Psoas muscle (tissue), 8 donors: ENCODE results near the gene TMEM186. TPM values are rescaled to one million over a fixed set of nuclear protein-coding genes. Genes with fewer than 3 reads are reported as not detected.
"Not testable (repeated sequence)": the region's sequence is repeated elsewhere in the genome, so short reads cannot be mapped to it uniquely, and the experiment has no call there.

ENCODE experiments used
- ATAC-seq, 4 donors: fragments of 200-7000 bp; cut with Tn5 transposase; one replicate each; pipeline ENCODE4 v1.9.1; 2020; ENCODE audit warnings: moderate library complexity in 3 of 4, mild to moderate bottlenecking in 2 of 4
- DNase-seq, 2 donors: peaks; one replicate each; pipeline ENCODE4 v3.0.0-alpha.2; 2020
- H3K27ac ChIP-seq: fragments of 200-600 bp; one replicate; pipeline ENCODE4 v1.8.0; 2022
- H3K27me3 ChIP-seq, 3 donors: fragments of 200-600 bp in 1 of 3; one replicate each; pipeline versions ENCODE4 v1.6.1 to v1.8.0; 2013 to 2022; ENCODE audit warnings: low read length in 2 of 3, mild to moderate bottlenecking in 2 of 3, moderate library complexity in 1 of 3; ENCODE audit not compliant: insufficient read depth in 3 of 3
- H3K36me3 ChIP-seq, 2 donors: fragments of 200-600 bp in 1 of 2; one replicate each; pipeline versions ENCODE4 v1.6.1 to v1.8.0; 2013 to 2022; ENCODE audit warnings: low read depth in 1 of 2, mild to moderate bottlenecking in 1 of 2, moderate library complexity in 1 of 2; ENCODE audit not compliant: insufficient read depth in 1 of 2
- H3K4me1 ChIP-seq: fragments of 200-600 bp; one replicate; pipeline ENCODE4 v1.8.0; 2022
- H3K4me3 ChIP-seq: fragments of 200-600 bp; one replicate; pipeline ENCODE4 v1.8.0; 2022; ENCODE audit warnings: mild to moderate bottlenecking
- H3K9me3 ChIP-seq: fragments of 200-600 bp; one replicate; pipeline ENCODE4 v1.8.0; 2022
- WGBS, 3 donors: extraction: QIAGEN DNeasy Blood & Tissue Kit; methylation state at CpG; one replicate each; pipeline versions ENCODE4 v1.1.6 to v1.1.7; 2013; 5-methylcytosine and 5-hydroxymethylcytosine counted together
- intact Hi-C, 2 donors: fragments of 100-400 bp; cut with DNase I; formaldehyde crosslinking; loops; one replicate each; pipeline versions ENCODE4 v1.11.0 to v1.14.2; 2022
- polyA plus RNA-seq, 3 donors: library from polyadenylated mRNA; stranded (reverse); fragments of 200-250 nt; gene quantifications; one replicate each; pipeline ENCODE4 v1.2.3, GENCODE V29; 2013
- total RNA-seq, 4 donors: library from RNA; stranded (reverse); fragmentation: NEBNext Ultra II Directional in 2 of 4; extraction: Animal tissue kit (Norgen Biotek cat#: 25700) in 2 of 4; gene quantifications; one replicate each; pipeline versions ENCODE4 v1.2.1 to v1.2.4, GENCODE V29; 2021 to 2023
- TF ChIP-seq, protein P1 (sequence below): fragments of 200-600 bp; IDR thresholded peaks from one replicate; pipeline ENCODE4 v1.8.0; 2022; ENCODE audit warnings: antibody characterized with exemption
- donor health status: healthy with polysubstance abuse.
- donor health status: DM: no; HTN: no; CAD: no; lungs with moderate emphysema.
- donor health status: Bipolar disorder and iron deficiency.
- donor health status: healthy.
- donor health status: DM: yes; HTN: yes; CAD: no.
- donor health status: DM: no; HTN: no; CAD: no.
- donor health status: DM: no; HTN: no; CAD: no.
- donor health status: DM: yes; HTN: yes; CAD: no.

The TMEM186 gene
- total and polyA plus RNA-seq, 7 donors = 10.6 to 28.1 (median 14.4) TPM

- no peak for ATAC-seq
- peaks cover 4% of the 10 kb centered on the region for H3K4me1 ChIP-seq
- DNase-seq = no peak
- H3K36me3 ChIP-seq = peaks cover 24 to 88% of the 10 kb centered on the region in 2 donors
- TF ChIP-seq, protein P1, sequence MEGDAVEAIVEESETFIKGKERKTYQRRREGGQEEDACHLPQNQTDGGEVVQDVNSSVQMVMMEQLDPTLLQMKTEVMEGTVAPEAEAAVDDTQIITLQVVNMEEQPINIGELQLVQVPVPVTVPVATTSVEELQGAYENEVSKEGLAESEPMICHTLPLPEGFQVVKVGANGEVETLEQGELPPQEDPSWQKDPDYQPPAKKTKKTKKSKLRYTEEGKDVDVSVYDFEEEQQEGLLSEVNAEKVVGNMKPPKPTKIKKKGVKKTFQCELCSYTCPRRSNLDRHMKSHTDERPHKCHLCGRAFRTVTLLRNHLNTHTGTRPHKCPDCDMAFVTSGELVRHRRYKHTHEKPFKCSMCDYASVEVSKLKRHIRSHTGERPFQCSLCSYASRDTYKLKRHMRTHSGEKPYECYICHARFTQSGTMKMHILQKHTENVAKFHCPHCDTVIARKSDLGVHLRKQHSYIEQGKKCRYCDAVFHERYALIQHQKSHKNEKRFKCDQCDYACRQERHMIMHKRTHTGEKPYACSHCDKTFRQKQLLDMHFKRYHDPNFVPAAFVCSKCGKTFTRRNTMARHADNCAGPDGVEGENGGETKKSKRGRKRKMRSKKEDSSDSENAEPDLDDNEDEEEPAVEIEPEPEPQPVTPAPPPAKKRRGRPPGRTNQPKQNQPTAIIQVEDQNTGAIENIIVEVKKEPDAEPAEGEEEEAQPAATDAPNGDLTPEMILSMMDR = no peak
- no peaks in the 10 kb centered on the region for H3K27me3 ChIP-seq
- WGBS, 3 donors = 84 to 93% (median 88%) methylated on average over 6 of the region's 6 CpGs
- intact Hi-C loops = no loop called here
- H3K27ac ChIP-seq = no peak overlapping the region
- no peaks in the 10 kb centered on the region for H3K9me3 ChIP-seq
- H3K4me3 ChIP-seq = no peak overlapping the region
Measured at GRCh38 chr16:8804313-8804712, 6.9 kb upstream of the TMEM186 start.

DNA sequence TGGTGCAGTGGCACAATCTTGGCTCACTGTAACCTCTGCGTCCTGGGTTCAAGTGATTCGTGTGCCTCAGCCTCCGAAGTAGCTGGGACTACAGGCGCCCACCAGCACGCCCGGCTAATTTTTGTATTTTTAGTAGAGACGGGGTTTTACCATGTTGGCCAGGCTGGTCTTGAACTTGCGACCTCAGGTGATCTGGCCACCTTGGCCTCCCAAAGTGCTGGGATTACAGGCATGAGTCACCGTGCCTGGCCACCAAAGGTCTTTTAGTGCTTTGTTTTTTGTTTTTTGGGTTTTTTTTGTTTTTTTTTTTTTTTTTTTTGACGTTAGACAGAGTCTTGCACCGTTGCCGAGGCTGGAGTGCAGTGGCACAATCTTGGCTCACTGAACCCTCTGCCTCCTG lies 6.3 kb upstream of the TMEM186 start:
- ATAC-seq, DNase-seq: not testable (repeated sequence)

GRCh38 chr16:8801701-8802100 lies 4.3 kb upstream of the TMEM186 start:
- H3K27me3 ChIP-seq = no peaks in the 10 kb centered on the region
- ATAC-seq (no peak), DNase-seq (no peak)
- TF ChIP-seq, protein P1 = no peak
- no peak overlapping the region for H3K27ac ChIP-seq
- H3K36me3 ChIP-seq = peaks cover 20 to 62% of the 10 kb centered on the region in 2 donors
- H3K4me1 ChIP-seq = peaks cover 18% of the 10 kb centered on the region
- no peak overlapping the region for H3K4me3 ChIP-seq
- 94 to 97% (median 94%) methylated on average over 4 of the region's 4 CpGs for WGBS, 3 donors
- no peaks in the 10 kb centered on the region for H3K9me3 ChIP-seq
- intact Hi-C loops = no loop called here

More for the DNA sequence above, 6.3 kb upstream of the TMEM186 start:
- 88 to 95% (median 90%) methylated on average over 12 of the region's 12 CpGs for WGBS, 3 donors
- H3K27ac ChIP-seq, intact Hi-C loops, H3K4me1 ChIP-seq, H3K27me3 ChIP-seq, H3K9me3 ChIP-seq, H3K4me3 ChIP-seq: not testable (repeated sequence)
- H3K36me3 ChIP-seq = peaks cover 23 to 82% of the 10 kb centered on the region in 2 donors

DNA sequence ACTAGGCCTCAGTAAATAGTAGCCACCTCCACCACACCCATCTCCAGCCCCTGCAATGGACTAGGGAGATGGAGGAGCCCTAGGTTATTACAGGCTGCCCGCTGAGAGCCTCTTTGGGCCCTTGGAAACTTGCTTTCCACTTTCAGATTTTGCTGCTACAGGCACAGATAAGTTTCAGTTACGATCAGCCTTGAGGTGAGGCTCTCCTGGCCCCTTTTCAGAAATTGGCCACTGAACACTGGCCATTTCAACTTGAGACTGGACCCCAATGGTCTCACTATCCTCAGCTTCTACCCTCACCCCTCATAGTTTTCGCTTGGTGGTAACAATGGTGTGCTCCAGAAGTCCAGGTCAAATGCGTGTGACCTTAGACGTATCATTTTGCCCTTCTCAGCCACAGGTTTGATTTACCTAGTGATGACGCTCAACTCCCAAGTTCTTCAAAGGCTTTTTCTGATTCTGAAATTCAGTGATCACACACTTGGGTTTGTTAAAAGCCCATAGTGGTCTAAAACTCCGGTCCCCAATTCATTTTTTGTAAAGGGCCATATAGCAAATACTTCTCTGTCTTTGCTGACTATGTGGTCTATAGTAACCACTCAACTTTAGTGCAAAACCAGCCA lies 1.2 kb upstream of the TMEM186 start:
- Histone ChIP-seq H3K9me3 (no peaks in the 10 kb centered on the region), H3K4me1 (peaks cover 22% of the 10 kb centered on the region), H3K27ac (peak overlapping the region; percentile 93), H3K36me3 (peaks cover 12 to 35% of the 10 kb centered on the region in 2 donors), H3K4me3 (peak overlapping the region; percentile 100), H3K27me3 (no peaks in the 10 kb centered on the region)
- WGBS, 3 donors = 54 to 56% (median 55%) methylated on average over 7 of the region's 7 CpGs
- DNase-seq (no peak), ATAC-seq (no peak)
- intact Hi-C loops = loop anchor here (5.0 to 10.0 kb wide), 7 partner anchors 69 to 1944 kb away; partner anchors contain the start of genes ABAT (in 1 of the 2), CARHSP1 (in 1 of the 2), LITAFD (in 1 of the 2) and NUBP1 (in 1 of the 2)
- TF ChIP-seq, protein P1 = no peak

GRCh38 chr16:8798174-8798527 lies 712 bp upstream of the TMEM186 start:
- Histone ChIP-seq H3K36me3 (peaks cover 9 to 31% of the 10 kb centered on the region in 2 donors), H3K4me3 (peak overlapping the region; percentile 100), H3K27me3 (no peaks in the 10 kb centered on the region), H3K27ac (peak overlapping the region; percentile 93), H3K9me3 (no peaks in the 10 kb centered on the region), H3K4me1 (peaks cover 22% of the 10 kb centered on the region)
- no peak for DNase-seq
- TF ChIP-seq, protein P1 = no peak
- intact Hi-C loops = loop anchor here (5.0 to 10.0 kb wide), 7 partner anchors 69 to 1944 kb away; partner anchors contain the start of genes ABAT (in 1 of the 2), CARHSP1 (in 1 of the 2), LITAFD (in 1 of the 2) and NUBP1 (in 1 of the 2)
- 1% methylated on average over 6 of the region's 6 CpGs for WGBS, 3 donors
- peak; percentile 7 to 24 (median 8) for ATAC-seq
